ENCODE data around the gene FGF22. TPM values are rescaled to one million over a fixed set of nuclear protein-coding genes. Genes with fewer than 3 reads are reported as not detected.
A peak's percentile ranks its signal among the peaks of the same experiment; 100 is the strongest.

FGF22 gene
- total and polyA plus RNA-seq, 2 of the 13 experiments (the other 11 are each of a cell fraction or from before 2014, with no cell fraction given): 0.24 TPM; not detected in 1

DNA sequence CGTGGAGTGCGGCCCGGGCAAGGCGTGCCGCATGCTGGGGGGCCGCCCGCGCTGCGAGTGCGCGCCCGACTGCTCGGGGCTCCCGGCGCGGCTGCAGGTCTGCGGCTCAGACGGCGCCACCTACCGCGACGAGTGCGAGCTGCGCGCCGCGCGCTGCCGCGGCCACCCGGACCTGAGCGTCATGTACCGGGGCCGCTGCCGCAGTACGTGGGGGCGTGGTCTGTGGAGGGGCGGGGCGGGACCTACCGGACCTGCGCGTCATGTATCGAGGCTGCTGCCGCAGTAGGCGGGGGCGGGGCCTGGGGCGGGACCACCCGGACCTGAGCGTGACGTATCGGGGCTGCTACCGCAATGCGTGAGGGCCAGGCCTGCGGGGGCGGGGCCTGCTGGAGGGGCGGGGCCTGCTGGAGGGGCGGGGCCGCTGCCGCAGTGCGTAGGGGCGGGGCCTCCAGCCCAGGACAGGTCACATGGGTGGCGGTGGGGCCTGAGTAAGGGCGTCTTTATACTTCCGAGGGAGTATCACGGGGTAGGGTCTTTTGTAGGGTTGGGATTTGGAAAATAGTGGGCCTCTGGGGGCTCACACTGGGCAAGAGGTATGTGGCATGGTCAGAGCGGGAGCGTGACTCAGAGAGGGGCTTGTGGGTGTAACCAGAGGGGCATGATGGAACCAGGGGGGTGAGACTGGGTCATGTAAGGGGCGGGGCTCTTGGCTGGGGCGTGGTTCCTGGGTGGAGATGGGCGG lies 40.8 kb downstream of the FGF22 start (continued):
- TF ChIP-seq, protein P1, sequence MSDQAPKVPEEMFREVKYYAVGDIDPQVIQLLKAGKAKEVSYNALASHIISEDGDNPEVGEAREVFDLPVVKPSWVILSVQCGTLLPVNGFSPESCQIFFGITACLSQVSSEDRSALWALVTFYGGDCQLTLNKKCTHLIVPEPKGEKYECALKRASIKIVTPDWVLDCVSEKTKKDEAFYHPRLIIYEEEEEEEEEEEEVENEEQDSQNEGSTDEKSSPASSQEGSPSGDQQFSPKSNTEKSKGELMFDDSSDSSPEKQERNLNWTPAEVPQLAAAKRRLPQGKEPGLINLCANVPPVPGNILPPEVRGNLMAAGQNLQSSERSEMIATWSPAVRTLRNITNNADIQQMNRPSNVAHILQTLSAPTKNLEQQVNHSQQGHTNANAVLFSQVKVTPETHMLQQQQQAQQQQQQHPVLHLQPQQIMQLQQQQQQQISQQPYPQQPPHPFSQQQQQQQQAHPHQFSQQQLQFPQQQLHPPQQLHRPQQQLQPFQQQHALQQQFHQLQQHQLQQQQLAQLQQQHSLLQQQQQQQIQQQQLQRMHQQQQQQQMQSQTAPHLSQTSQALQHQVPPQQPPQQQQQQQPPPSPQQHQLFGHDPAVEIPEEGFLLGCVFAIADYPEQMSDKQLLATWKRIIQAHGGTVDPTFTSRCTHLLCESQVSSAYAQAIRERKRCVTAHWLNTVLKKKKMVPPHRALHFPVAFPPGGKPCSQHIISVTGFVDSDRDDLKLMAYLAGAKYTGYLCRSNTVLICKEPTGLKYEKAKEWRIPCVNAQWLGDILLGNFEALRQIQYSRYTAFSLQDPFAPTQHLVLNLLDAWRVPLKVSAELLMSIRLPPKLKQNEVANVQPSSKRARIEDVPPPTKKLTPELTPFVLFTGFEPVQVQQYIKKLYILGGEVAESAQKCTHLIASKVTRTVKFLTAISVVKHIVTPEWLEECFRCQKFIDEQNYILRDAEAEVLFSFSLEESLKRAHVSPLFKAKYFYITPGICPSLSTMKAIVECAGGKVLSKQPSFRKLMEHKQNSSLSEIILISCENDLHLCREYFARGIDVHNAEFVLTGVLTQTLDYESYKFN (CRISPR knock-in tag; conservative IDR thresholded peaks at IDR 0.05): no peak
- TF ChIP-seq CENPT (CRISPR knock-in tag; IDR thresholded peaks at IDR 0.05; ENCODE audit: low read depth) (no peak), ZNF709 (CRISPR knock-in tag; IDR thresholded peaks at IDR 0.05) (no peak; the same call in 1 of the 2 replicates), PHF21A (CRISPR knock-in tag; IDR thresholded peaks at IDR 0.05) (no peak; the same call in 1 of the 2 replicates), ARNT2 (CRISPR knock-in tag; IDR thresholded peaks at IDR 0.05; ENCODE audit: low read depth) (peak; percentile 88), CCAR2 (optimal IDR thresholded peaks at IDR 0.05; ENCODE audit: low read depth, low read length) (no peak), NCOA2 (CRISPR knock-in tag; IDR thresholded peaks at IDR 0.05) (peak; percentile 15; the same call in 1 of the 2 replicates), GATAD2A (CRISPR knock-in tag; IDR thresholded peaks at IDR 0.05) (no peak), ZBTB20 (CRISPR knock-in tag; IDR thresholded peaks at IDR 0.05; ENCODE audit: borderline replicate concordance, low read depth) (0 out of 2 replicates have a peak, but pooled peaks have one; percentile 34), TMF1 (CRISPR knock-in tag; IDR thresholded peaks at IDR 0.05; ENCODE audit: low read depth) (peak; percentile 79; the same call in 1 of the 2 replicates), ZNF350 (CRISPR knock-in tag; IDR thresholded peaks at IDR 0.05; ENCODE audit: borderline replicate concordance, low read depth) (no peak), ZNF460 (CRISPR knock-in tag; IDR thresholded peaks at IDR 0.05; ENCODE audit: borderline replicate concordance) (no peak), BHLHE40 (IDR thresholded peaks at IDR 0.05; ENCODE audit: low read length) (peak; percentile 23; the same call in 1 of the 2 replicates), ZSCAN30 (CRISPR knock-in tag; IDR thresholded peaks at IDR 0.05) (no peak), NONO (IDR thresholded peaks at IDR 0.05) (no peak), NONO (CRISPR knock-in tag; conservative IDR thresholded peaks at IDR 0.05) (0 out of 2 replicates have a peak, but pooled peaks have one; percentile 25), ZNF251 (CRISPR knock-in tag; IDR thresholded peaks at IDR 0.05) (no peak), CAMTA2 (CRISPR knock-in tag; IDR thresholded peaks at IDR 0.05; ENCODE audit: borderline replicate concordance) (no peak)
- TF ChIP-seq, protein P2, sequence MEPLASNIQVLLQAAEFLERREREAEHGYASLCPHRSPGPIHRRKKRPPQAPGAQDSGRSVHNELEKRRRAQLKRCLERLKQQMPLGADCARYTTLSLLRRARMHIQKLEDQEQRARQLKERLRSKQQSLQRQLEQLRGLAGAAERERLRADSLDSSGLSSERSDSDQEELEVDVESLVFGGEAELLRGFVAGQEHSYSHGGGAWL (CRISPR knock-in tag; IDR thresholded peaks at IDR 0.05): no peak
- TF ChIP-seq, protein P3, sequence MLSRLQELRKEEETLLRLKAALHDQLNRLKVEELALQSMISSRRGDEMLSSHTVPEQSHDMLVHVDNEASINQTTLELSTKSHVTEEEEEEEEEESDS (CRISPR knock-in tag; IDR thresholded peaks at IDR 0.05; ENCODE audit: borderline replicate concordance): no peak
- TF ChIP-seq, protein P4, sequence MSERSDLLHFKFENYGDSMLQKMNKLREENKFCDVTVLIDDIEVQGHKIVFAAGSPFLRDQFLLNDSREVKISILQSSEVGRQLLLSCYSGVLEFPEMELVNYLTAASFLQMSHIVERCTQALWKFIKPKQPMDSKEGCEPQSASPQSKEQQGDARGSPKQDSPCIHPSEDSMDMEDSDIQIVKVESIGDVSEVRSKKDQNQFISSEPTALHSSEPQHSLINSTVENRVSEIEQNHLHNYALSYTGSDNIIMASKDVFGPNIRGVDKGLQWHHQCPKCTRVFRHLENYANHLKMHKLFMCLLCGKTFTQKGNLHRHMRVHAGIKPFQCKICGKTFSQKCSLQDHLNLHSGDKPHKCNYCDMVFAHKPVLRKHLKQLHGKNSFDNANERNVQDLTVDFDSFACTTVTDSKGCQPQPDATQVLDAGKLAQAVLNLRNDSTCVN (CRISPR knock-in tag; IDR thresholded peaks at IDR 0.05; ENCODE audit: borderline replicate concordance): no peak
- TF ChIP-seq, protein P5, sequence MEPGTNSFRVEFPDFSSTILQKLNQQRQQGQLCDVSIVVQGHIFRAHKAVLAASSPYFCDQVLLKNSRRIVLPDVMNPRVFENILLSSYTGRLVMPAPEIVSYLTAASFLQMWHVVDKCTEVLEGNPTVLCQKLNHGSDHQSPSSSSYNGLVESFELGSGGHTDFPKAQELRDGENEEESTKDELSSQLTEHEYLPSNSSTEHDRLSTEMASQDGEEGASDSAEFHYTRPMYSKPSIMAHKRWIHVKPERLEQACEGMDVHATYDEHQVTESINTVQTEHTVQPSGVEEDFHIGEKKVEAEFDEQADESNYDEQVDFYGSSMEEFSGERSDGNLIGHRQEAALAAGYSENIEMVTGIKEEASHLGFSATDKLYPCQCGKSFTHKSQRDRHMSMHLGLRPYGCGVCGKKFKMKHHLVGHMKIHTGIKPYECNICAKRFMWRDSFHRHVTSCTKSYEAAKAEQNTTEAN (CRISPR knock-in tag; conservative IDR thresholded peaks at IDR 0.05): 0 out of 2 replicates have a peak, but pooled peaks have one; percentile 3
